Upper lobe of right lung (tissue), 1 donor: ENCODE measurements around the gene IL1RL1. TPM values are rescaled to one million over a fixed set of nuclear protein-coding genes. Genes with fewer than 3 reads are reported as not detected.
A peak's percentile ranks its signal among the peaks of the same experiment; 100 is the strongest.

ENCODE experiments used
- ATAC-seq: fragments of 200-7000 bp; cut with Tn5 transposase; one replicate; pipeline ENCODE4 v1.9.1; 2020; ENCODE audit warnings: mild to moderate bottlenecking, moderate library complexity
- DNase-seq: peaks from one replicate; pipeline ENCODE4 v3.0.0-alpha.2; 2020
- H3K27ac ChIP-seq: fragments of 200-600 bp; one replicate; pipeline ENCODE4 v1.8.0; 2022
- H3K27me3 ChIP-seq: fragments of 200-600 bp; one replicate; pipeline ENCODE4 v1.8.0; 2022; ENCODE audit warnings: mild to moderate bottlenecking
- H3K36me3 ChIP-seq: fragments of 200-600 bp; one replicate; pipeline ENCODE4 v1.8.0; 2022
- H3K4me1 ChIP-seq: fragments of 200-600 bp; one replicate; pipeline ENCODE4 v1.8.0; 2022
- H3K4me3 ChIP-seq: fragments of 200-600 bp; one replicate; pipeline ENCODE4 v1.8.0; 2022; ENCODE audit warnings: mild to moderate bottlenecking
- H3K9me3 ChIP-seq: fragments of 200-600 bp; one replicate; pipeline ENCODE4 v1.8.0; 2022
- intact Hi-C: fragments of 100-400 bp; cut with DNase I; formaldehyde crosslinking; loops from one replicate; pipeline ENCODE4 v1.11.0; 2022
- total RNA-seq: library from RNA; stranded (reverse); fragmentation: NEBNext Ultra II Directional; extraction: Animal tissue kit (Norgen Biotek cat#: 25700); gene quantifications from one replicate; pipeline ENCODE4 v1.2.1, GENCODE V29; 2021
- TF ChIP-seq, protein P1 (sequence below): fragments of 200-600 bp; IDR thresholded peaks from one replicate; pipeline ENCODE4 v1.8.0; 2022; ENCODE audit warnings: antibody characterized with exemption
- donor health status: DM: no; HTN: yes; CAD: no; lungs with severe emphysema.

The IL1RL1 gene
- total RNA-seq, 1 donor from 2014 or later = 46.5 TPM

DNA sequence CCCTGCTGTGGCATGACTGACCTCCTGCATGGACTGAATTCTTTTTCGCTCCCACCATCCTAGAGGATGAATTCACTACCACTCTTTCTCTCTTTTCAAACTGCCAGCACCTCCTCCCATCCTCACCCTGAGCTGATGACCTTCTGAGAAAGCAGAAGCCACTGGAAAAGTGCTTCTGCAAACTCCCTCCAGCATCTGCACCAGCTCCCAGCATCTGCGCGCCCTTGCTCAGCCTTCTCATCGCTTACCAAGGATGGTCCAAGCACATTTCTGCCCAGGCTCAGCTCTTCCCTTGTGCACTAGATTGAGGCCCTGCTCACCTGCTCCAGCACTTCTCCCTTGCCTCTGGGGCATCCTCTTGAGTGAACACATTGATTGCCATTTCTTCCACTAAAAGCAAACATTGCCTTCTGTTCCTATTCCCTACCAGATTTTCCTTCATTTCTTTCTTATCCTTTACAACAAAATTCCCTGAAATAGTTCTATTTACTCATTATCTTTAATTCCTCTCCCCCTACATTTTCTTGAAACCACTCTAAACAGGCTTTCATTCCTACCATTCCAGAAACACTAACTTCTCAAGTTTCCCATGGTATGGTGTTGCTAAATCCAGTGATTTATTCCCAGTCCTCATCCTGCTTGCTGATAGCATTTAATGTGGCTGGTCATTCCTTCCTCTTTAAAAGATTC lies 42.7 kb upstream of the IL1RL1 start:
- H3K36me3 ChIP-seq = no peaks in the 10 kb centered on the region
- TF ChIP-seq, protein P1, sequence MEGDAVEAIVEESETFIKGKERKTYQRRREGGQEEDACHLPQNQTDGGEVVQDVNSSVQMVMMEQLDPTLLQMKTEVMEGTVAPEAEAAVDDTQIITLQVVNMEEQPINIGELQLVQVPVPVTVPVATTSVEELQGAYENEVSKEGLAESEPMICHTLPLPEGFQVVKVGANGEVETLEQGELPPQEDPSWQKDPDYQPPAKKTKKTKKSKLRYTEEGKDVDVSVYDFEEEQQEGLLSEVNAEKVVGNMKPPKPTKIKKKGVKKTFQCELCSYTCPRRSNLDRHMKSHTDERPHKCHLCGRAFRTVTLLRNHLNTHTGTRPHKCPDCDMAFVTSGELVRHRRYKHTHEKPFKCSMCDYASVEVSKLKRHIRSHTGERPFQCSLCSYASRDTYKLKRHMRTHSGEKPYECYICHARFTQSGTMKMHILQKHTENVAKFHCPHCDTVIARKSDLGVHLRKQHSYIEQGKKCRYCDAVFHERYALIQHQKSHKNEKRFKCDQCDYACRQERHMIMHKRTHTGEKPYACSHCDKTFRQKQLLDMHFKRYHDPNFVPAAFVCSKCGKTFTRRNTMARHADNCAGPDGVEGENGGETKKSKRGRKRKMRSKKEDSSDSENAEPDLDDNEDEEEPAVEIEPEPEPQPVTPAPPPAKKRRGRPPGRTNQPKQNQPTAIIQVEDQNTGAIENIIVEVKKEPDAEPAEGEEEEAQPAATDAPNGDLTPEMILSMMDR = no peak
- H3K27ac ChIP-seq = no peak overlapping the region
- no peak for DNase-seq
- ATAC-seq = peak; percentile 20
- no peaks in the 10 kb centered on the region for H3K9me3 ChIP-seq
- H3K27me3 ChIP-seq = no peaks in the 10 kb centered on the region
- H3K4me3 ChIP-seq = no peak overlapping the region
- H3K4me1 ChIP-seq = peaks cover 10% of the 10 kb centered on the region
- intact Hi-C loops = no loop called here

DNA sequence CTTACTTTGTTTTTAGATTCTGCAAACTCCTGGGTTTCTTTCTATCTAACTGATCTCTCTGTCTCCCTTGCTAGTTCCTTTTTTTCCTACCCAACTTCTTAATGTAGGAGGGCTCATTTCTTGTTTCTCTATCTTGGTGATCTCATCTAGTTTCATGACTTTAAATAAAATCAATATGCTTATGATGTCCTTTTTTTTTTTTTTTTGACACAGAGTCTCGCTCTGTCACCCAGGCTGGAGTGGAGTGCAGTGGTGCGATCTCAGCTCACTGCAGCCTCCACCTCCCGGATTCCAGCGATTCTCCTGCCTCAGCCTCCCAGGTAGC lies 42.2 kb upstream of the IL1RL1 start:
- intact Hi-C loops = no loop called here
- Histone ChIP-seq H3K9me3 (no peaks in the 10 kb centered on the region), H3K36me3 (no peaks in the 10 kb centered on the region), H3K4me3 (no peak overlapping the region), H3K27me3 (no peaks in the 10 kb centered on the region), H3K4me1 (peaks cover 10% of the 10 kb centered on the region), H3K27ac (no peak overlapping the region)
- DNase-seq = no peak
- ATAC-seq = no peak
- TF ChIP-seq, protein P1 = no peak

DNA sequence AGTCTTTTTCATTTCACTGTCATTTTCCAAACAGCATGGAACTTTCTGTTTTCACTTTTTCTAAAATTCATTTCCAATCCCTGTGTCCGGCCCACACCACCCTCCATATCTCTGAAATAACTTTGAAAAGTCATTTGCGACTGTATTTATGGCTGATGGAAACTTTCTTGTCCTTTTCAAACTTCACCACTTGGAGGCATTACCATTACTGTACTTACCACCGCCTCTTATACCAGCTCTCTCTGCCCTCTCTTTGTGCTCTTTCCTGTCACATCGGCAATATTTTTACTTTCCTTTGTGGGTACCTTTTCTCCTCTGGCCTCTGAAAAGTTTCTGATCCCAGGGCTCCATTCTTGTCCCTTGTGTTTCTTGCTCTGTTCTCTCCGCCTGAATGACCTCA lies 39.5 kb upstream of the IL1RL1 start:
- DNase-seq = no peak
- H3K36me3 ChIP-seq = no peaks in the 10 kb centered on the region
- no peak overlapping the region for H3K4me3 ChIP-seq
- peaks cover 10% of the 10 kb centered on the region for H3K4me1 ChIP-seq
- H3K27me3 ChIP-seq = no peaks in the 10 kb centered on the region
- TF ChIP-seq, protein P1 = no peak
- H3K27ac ChIP-seq = no peak overlapping the region
- peak; percentile 19 for ATAC-seq
- H3K9me3 ChIP-seq = no peaks in the 10 kb centered on the region
- intact Hi-C loops = no loop called here

DNA sequence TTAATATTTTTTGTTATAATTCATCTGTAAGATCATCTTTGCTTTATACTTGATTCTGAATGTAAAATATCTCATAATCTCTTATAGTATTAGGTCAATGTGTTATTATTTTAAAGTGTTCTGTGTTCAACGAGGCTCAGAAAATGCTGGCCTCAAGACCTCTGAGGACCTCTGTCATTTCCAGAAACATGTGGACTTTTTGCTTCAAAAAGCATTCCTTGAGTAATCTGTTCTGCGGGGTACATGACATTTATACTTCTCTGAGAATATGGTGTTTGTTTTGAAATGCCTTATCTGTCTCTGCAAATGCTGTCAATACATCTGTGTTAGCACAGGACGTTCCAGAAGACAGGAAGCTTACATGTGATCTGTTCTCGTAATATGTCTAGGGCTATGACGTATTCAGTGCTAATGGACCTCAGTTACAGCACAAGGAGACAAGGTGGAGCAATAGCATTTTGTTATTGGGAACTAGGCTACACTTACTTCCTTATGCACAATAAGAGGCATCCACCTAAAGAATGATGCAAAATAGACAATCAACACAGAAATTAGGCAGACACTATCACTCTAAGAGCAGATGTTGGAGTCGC lies 37.6 kb upstream of the IL1RL1 start:
- intact Hi-C loops = no loop called here
- Histone ChIP-seq H3K9me3 (no peaks in the 10 kb centered on the region), H3K36me3 (no peaks in the 10 kb centered on the region), H3K4me3 (no peak overlapping the region), H3K27me3 (no peaks in the 10 kb centered on the region), H3K4me1 (peaks cover 7% of the 10 kb centered on the region), H3K27ac (peak overlapping the region; percentile 74)
- DNase-seq = no peak
- ATAC-seq = peak; percentile 91
- TF ChIP-seq, protein P1 = no peak

DNA sequence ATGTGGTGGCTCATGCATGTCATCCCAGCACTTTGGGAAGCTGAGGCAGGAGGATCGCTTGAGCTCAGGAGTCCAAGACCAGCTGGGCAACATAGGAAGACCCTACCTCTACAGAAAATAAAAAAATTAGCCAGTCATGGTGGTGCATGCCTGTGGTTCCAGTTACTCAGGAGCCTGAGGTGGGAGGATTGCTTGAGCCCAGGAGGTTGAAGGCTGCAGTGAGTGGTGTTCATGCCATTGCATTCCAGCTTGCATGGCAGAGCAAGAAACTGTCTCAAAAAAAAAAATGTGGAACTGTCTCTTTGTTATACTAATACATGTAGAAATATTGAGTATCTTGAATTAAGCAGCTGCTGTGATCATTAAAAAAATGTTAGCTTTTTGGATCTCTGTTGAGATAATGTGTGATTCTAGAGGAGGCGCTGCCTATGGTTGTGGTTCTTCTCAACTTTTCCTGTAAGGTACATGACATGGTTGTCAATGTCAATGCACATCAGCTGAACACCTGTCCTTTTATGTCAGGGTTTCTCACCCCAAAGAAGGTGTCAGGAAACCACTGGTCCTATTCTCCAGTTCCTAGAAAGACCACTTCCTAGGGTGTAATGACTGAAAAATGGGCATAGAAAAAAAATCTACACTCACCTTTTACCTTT lies 34.7 kb upstream of the IL1RL1 start:
- intact Hi-C loops = no loop called here
- no peak for ATAC-seq
- Histone ChIP-seq H3K27ac (no peak overlapping the region), H3K4me1 (peaks cover 4% of the 10 kb centered on the region), H3K27me3 (no peaks in the 10 kb centered on the region), H3K4me3 (no peak overlapping the region), H3K9me3 (no peaks in the 10 kb centered on the region), H3K36me3 (no peaks in the 10 kb centered on the region)
- no peak for DNase-seq
- TF ChIP-seq, protein P1 = no peak
